PFSK-1 (cell line): Measurements from ENCODE around the gene ZNF354B.

Source experiments
- FOXP2 ChIP-seq: optimal IDR thresholded peaks from 2 replicates; pipeline ENCODE3; 2011; ENCODE audit warnings: borderline replicate concordance, control low read depth, inconsistent platforms; ENCODE audit not compliant: insufficient read depth; ENCODE audit errors: extremely low read length, extremely low read depth
- POLR2AphosphoS5 ChIP-seq: IDR thresholded peaks from 2 replicates; pipeline ENCODE4 v1.6.1; 2012; ENCODE audit warnings: low read depth, mild to moderate bottlenecking, control low read depth, low read length, moderate library complexity
- REST ChIP-seq, 2 experiments: IDR thresholded peaks; 2 replicates each; pipeline versions ENCODE4 v1.6.1 to v1.8.0; 2011 to 2012; ENCODE audit warnings: low read depth in 2 of 2, low read length in 2 of 2, control low read depth in 1 of 2, inconsistent platforms in 1 of 2, mild to moderate bottlenecking in 1 of 2, moderate library complexity in 1 of 2; ENCODE audit not compliant: insufficient read depth in 1 of 2

- no peak for TF ChIP-seq POLR2AphosphoS5
- no peak for TF ChIP-seq FOXP2
- no peak for TF ChIP-seq REST (IDR thresholded peaks at IDR 0.05; ENCODE audit: insufficient read depth in 1 of 2, low read depth in 2 of 2, low read length in 2 of 2)
Measured at GRCh38 chr5:178827636-178828035, 32.1 kb upstream of the ZNF354B start.
